ENCODE results near the gene PRKAB1. TPM values are rescaled to one million over a fixed set of nuclear protein-coding genes. Genes with fewer than 3 reads are reported as not detected.

The PRKAB1 gene
- total and polyA plus RNA-seq, 9 of the 15 experiments (the other 6 are each of a cell fraction or from before 2014, with no cell fraction given) = 32.6 to 94.2 (median 63.8) TPM

DNA sequence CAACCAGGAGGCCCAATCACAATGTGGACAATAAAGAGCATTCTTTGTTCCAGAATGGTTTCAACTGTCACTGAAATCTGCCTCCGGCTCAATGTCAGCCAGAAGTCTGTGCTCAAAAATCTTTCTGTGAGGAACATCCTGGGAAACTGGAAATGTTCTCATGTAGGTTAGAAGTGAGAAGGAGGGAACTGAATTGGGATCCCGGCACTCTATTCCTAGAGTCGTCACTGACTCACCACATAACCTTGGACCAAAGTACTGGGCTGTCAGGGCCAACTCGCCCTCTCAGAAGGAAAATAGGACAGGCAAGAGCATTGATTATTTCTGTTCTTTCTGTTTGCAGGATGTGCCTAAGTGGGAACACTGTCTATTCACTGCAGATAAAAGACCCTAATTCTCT, 57.6 kb downstream of the PRKAB1 start (continued):
- TF ChIP-seq ZBTB40 (IDR thresholded peaks at IDR 0.05) = no peak
- no peak for TF ChIP-seq ZBTB40 (CRISPR knock-in tag; IDR thresholded peaks at IDR 0.05)

All from K562 (cell line).